ENCODE results near the gene TMEFF1. TPM values are rescaled to one million over a fixed set of nuclear protein-coding genes. Genes with fewer than 3 reads are reported as not detected.
A peak's percentile ranks its signal among the peaks of the same experiment; 100 is the strongest.

The TMEFF1 gene
- polyA plus RNA-seq, 2 of the 4 experiments (the other 2 are of a cell fraction) = 0.31 to 0.61 TPM

- H3K4me2 ChIP-seq = peak overlapping the region; percentile 87
Observed at GRCh38 chr9:100472268-100472667, 681 bp upstream of the TMEFF1 start.

GRCh38 chr9:100473276-100474081, 530 bp downstream of the TMEFF1 start:
- peak overlapping the region; percentile 30 to 83; a peak in 5 of 6 replicates for H3K27ac ChIP-seq
- H3K4me3 ChIP-seq = peak overlapping the region; percentile 67
- peak; percentile 34 to 44 for DNase-seq (ENCODE audit: low read depth in 1 of 2, low spot score in 1 of 2)
- 1% methylated on average over 25 of the region's 108 CpGs for WGBS (ENCODE audit: missing lambda C conversion rate)
- H3K9me3 ChIP-seq = no peaks in the 10 kb centered on the region
- H3K4me1 ChIP-seq = no peaks in the 10 kb centered on the region
- peak overlapping the region; percentile 87 for H3K4me2 ChIP-seq
- ChIA-PET POLR2A (no interaction called here), CTCF (interaction anchor here (0.8 to 2.1 kb wide), 6 partner anchors 21 to 838 kb away, joined by 3 to 5 read pairs (median 4); no protein-coding TSS in a partner anchor)
- FAIRE-seq = no peak
- peak; percentile 82 to 87 for ATAC-seq
- TF ChIP-seq PBX3 (IDR thresholded peaks at IDR 0.05) (no peak), JUN (IDR thresholded peaks at IDR 0.05) (no peak), POLR2AphosphoS2 (conservative IDR thresholded peaks at IDR 0.05; ENCODE audit: low read length) (no peak)

More at GRCh38 chr9:100472268-100472667, 681 bp upstream of the TMEFF1 start:
- FAIRE-seq (no peak), ATAC-seq (no peak), DNase-seq (ENCODE audit: low read depth in 1 of 2, low spot score in 1 of 2) (no peak)
- WGBS (ENCODE audit: missing lambda C conversion rate) = 96% methylated on average over 3 of the region's 3 CpGs
- POLR2A ChIA-PET = no interaction called here
- H3K4me3 ChIP-seq = peak overlapping the region; percentile 67; the same call in 1 of the 3 replicates
- TF ChIP-seq GATA3 (IDR thresholded peaks at IDR 0.05; ENCODE audit: borderline replicate concordance) (no peak), RNF2 (IDR thresholded peaks at IDR 0.05; ENCODE audit: borderline replicate concordance, low read depth) (no peak), REST (IDR thresholded peaks at IDR 0.05) (no peak), ESRRA (IDR thresholded peaks at IDR 0.05; ENCODE audit: borderline replicate concordance, low read length) (no peak), FOXS1 (CRISPR knock-in tag; IDR thresholded peaks at IDR 0.05) (no peak), JUN (IDR thresholded peaks at IDR 0.05) (no peak), CTCF (IDR thresholded peaks at IDR 0.05) (no peak), RFX5 (IDR thresholded peaks at IDR 0.05) (no peak), ZC3H11A (IDR thresholded peaks at IDR 0.05) (no peak), TFCP2L1 (CRISPR knock-in tag; IDR thresholded peaks at IDR 0.05) (no peak), CBX2 (IDR thresholded peaks at IDR 0.05; ENCODE audit: borderline replicate concordance, low read depth) (no peak), POLR2A (IDR thresholded peaks at IDR 0.05; ENCODE audit: low read length) (no peak), KDM5A (IDR thresholded peaks at IDR 0.05) (no peak), EP300 (IDR thresholded peaks at IDR 0.05) (no peak), SMC3 (IDR thresholded peaks at IDR 0.05) (no peak), SREBF2 (IDR thresholded peaks at IDR 0.05) (no peak), MAX (IDR thresholded peaks at IDR 0.05) (no peak)
- CTCF ChIA-PET = interaction anchor here (1.0 to 2.1 kb wide), 6 partner anchors 12 to 839 kb away, joined by 3 to 5 read pairs (median 4); no protein-coding TSS in a partner anchor
- no peaks in the 10 kb centered on the region for H3K4me1 ChIP-seq
- no peak overlapping the region for H3K27ac ChIP-seq
- no peaks in the 10 kb centered on the region for H3K9me3 ChIP-seq
